Panc1 (cell line): Measurements from ENCODE around the gene EPHB1. TPM values are rescaled to one million over a fixed set of nuclear protein-coding genes. Genes with fewer than 3 reads are reported as not detected.

Experiments used
- ATAC-seq: fragments of 200-7000 bp; cut with Tn5 transposase; 2 replicates; pipeline ENCODE4 v1.9.1; 2020; ENCODE audit warnings: mild to moderate bottlenecking, moderate library complexity
- BruUV-seq: library from RNA; stranded (reverse); fragments of 400-500 nt; replicated peaks from 2 replicates; lab custom pipeline; 2021; lab: Mats Ljungman, UMichigan
- CTCF ChIA-PET: fragments of 300-600 bp; sonication (Branson Sonifier 250); formaldehyde crosslinking; loops from one replicate; lab custom pipeline; 2022; ENCODE audit warnings: antibody characterized with exemption; lab: Charles Lee
- POLR2A ChIA-PET: fragments of 300-600 bp; sonication (Branson Sonifier 250); formaldehyde crosslinking; loops from one replicate; lab custom pipeline; 2022; ENCODE audit warnings: antibody characterized with exemption; lab: Charles Lee
- DNase-seq: peaks from one replicate; pipeline ENCODE4 v3.0.0-alpha.2; 2010; ENCODE audit warnings: low read depth, low spot score
- H3K27ac ChIP-seq: 2 replicates; pipeline ENCODE4 v1.5.1; 2011; ENCODE audit warnings: mild to moderate bottlenecking, low read length, inconsistent platforms
- H3K27me3 ChIP-seq: fragments of 200-500 bp; sonication (Bioruptor generic); 2 replicates; pipeline ENCODE4 v1.6.0; 2014; ENCODE audit warnings: low read length, inconsistent platforms; ENCODE audit not compliant: control insufficient read depth, insufficient read depth
- H3K36me3 ChIP-seq: fragments of 200-500 bp; sonication (Bioruptor generic); 2 replicates; pipeline ENCODE4 v1.5.1; 2014; ENCODE audit warnings: inconsistent platforms, mild to moderate bottlenecking, low read length, moderate library complexity; ENCODE audit not compliant: control insufficient read depth, insufficient read depth
- H3K4me1 ChIP-seq: 2 replicates; pipeline ENCODE4 v1.5.1; 2011; ENCODE audit warnings: inconsistent platforms, mild to moderate bottlenecking, low read length, moderate library complexity; ENCODE audit not compliant: control insufficient read depth, insufficient read depth
- H3K4me3 ChIP-seq, 2 experiments: 2 replicates each; pipeline ENCODE4 v1.5.1; 2011 to 2012; ENCODE audit warnings: low read depth in 2 of 2, low read length in 2 of 2, mild to moderate bottlenecking in 2 of 2, inconsistent platforms in 1 of 2, moderate library complexity in 1 of 2
- H3K9me3 ChIP-seq: fragments of 200-500 bp; sonication (Bioruptor generic); 2 replicates; pipeline ENCODE4 v1.5.1; 2014; ENCODE audit warnings: low read depth, mild to moderate bottlenecking, inconsistent platforms, low read length, moderate library complexity; ENCODE audit not compliant: control insufficient read depth, insufficient read depth
- POLR2AphosphoS5 ChIP-seq: IDR thresholded peaks from 2 replicates; pipeline ENCODE4 v1.6.1; 2012; ENCODE audit warnings: mild to moderate bottlenecking, low read depth, low read length, moderate library complexity
- SIN3A ChIP-seq: IDR thresholded peaks from 2 replicates; pipeline ENCODE4 v1.6.1; 2012; ENCODE audit warnings: low read depth, mild to moderate bottlenecking, low read length, moderate library complexity, borderline replicate concordance; ENCODE audit not compliant: insufficient read depth
- TCF7L2 ChIP-seq: IDR thresholded peaks from 2 replicates; pipeline ENCODE4 v1.6.1; 2011; ENCODE audit warnings: mild to moderate bottlenecking, low read depth, low read length, inconsistent platforms
- in situ Hi-C: cut with HindIII; loops from 2 replicates; pipeline ENCODE4 v1.10.0; 2016; ENCODE audit warnings: low sequenced_read_pairs, low pct_unique_long_range_greater_than_20kb
- intact Hi-C: fragments of 100-400 bp; cut with micrococcal nuclease; formaldehyde crosslinking; loops from one replicate; pipeline ENCODE4 v1.10.0; 2022; ENCODE audit not compliant: unreplicated experiment
- total RNA-seq: library from RNA; stranded (reverse); gene quantifications from one replicate; pipeline ENCODE4 v1.2.1, GENCODE V29; 2021; ENCODE audit not compliant: unreplicated experiment
- TF ChIP-seq, protein P1 (sequence below), 2 experiments: IDR thresholded peaks; 2 replicates each; pipeline ENCODE4 v1.6.1; 2011 to 2012; ENCODE audit warnings: low read depth in 2 of 2, control low read depth in 1 of 2, low read length in 1 of 2, mild to moderate bottlenecking in 1 of 2, moderate library complexity in 1 of 2; ENCODE audit not compliant: insufficient read depth in 1 of 2
- TF ChIP-seq, protein P2 (sequence below): fragments of 450-650 bp; IDR thresholded peaks from 2 replicates; pipeline ENCODE4 v1.5.1; 2017; ENCODE audit warnings: mild to moderate bottlenecking

EPHB1 gene
- total RNA-seq, 1 experiment from 2014 or later: 0.46 TPM

DNA sequence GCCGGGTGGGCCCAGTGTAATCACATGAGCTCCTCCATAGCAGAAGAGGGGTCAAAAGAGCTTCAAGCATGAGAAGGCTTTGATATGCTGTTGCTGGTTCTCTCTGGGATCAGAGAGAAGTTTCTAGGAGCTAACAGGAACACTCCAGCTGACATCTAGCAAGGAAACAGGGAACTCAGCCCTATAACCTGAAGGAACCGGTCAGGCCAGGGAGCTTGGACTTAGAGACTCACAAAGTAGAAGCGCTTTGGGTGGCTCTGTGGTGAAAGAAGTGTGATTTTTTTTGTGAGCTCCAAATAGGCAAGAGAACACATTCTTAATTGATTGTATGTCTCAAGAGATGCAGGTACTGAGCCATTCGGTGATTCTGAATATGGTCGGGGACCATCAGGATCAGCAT is 26.2 kb upstream of the EPHB1 start:
- no peaks in the 10 kb centered on the region for H3K4me1 ChIP-seq
- intact Hi-C loops (no loop called here), in situ Hi-C loops (no loop called here)
- no peak for TF ChIP-seq TCF7L2
- H3K36me3 ChIP-seq: no peaks in the 10 kb centered on the region
- no peaks in the 10 kb centered on the region for H3K9me3 ChIP-seq
- CTCF ChIA-PET: no interaction called here
- POLR2A ChIA-PET: no interaction called here
- no peak overlapping the region for H3K4me3 ChIP-seq
- no TSS peak for BruUV-seq
- DNase-seq: no peak
- ATAC-seq: no peak
- H3K27me3 ChIP-seq: no peaks in the 10 kb centered on the region
- no peak overlapping the region for H3K27ac ChIP-seq

DNA sequence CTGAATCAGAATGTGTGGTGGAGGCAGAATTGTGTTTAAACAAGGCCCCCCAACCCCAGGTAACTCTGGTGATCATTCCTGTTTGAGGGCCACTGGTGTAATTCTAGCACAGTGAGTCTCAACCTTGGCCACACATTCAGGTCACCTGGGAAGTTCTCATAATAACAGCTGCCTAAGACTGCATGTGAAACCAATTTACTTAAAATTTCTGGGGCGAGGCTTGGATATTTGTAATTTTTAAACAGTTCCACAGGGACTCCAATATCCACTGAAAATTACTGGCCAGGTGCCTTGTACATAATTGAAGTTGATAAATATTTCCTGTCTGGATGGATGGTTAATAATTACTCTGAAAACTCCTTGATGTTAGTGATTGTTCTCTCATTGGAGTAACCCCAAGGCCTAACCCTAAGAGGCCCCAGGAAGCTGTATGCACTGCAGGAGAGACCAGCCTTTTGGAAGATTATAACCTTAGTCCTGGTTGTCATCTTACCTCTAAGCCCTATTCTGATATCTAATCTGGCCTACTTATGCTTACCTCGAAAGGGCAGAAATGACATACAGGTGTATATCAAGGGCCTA is 25.7 kb upstream of the EPHB1 start:
- TF ChIP-seq POLR2AphosphoS5 (no peak), SIN3A (no peak), TCF7L2 (no peak)
- TF ChIP-seq, protein P1, sequence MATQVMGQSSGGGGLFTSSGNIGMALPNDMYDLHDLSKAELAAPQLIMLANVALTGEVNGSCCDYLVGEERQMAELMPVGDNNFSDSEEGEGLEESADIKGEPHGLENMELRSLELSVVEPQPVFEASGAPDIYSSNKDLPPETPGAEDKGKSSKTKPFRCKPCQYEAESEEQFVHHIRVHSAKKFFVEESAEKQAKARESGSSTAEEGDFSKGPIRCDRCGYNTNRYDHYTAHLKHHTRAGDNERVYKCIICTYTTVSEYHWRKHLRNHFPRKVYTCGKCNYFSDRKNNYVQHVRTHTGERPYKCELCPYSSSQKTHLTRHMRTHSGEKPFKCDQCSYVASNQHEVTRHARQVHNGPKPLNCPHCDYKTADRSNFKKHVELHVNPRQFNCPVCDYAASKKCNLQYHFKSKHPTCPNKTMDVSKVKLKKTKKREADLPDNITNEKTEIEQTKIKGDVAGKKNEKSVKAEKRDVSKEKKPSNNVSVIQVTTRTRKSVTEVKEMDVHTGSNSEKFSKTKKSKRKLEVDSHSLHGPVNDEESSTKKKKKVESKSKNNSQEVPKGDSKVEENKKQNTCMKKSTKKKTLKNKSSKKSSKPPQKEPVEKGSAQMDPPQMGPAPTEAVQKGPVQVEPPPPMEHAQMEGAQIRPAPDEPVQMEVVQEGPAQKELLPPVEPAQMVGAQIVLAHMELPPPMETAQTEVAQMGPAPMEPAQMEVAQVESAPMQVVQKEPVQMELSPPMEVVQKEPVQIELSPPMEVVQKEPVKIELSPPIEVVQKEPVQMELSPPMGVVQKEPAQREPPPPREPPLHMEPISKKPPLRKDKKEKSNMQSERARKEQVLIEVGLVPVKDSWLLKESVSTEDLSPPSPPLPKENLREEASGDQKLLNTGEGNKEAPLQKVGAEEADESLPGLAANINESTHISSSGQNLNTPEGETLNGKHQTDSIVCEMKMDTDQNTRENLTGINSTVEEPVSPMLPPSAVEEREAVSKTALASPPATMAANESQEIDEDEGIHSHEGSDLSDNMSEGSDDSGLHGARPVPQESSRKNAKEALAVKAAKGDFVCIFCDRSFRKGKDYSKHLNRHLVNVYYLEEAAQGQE (IDR thresholded peaks at IDR 0.05; ENCODE audit: insufficient read depth in 1 of 2, low read depth in 2 of 2, low read length in 1 of 2): no peak
- TF ChIP-seq, protein P2, sequence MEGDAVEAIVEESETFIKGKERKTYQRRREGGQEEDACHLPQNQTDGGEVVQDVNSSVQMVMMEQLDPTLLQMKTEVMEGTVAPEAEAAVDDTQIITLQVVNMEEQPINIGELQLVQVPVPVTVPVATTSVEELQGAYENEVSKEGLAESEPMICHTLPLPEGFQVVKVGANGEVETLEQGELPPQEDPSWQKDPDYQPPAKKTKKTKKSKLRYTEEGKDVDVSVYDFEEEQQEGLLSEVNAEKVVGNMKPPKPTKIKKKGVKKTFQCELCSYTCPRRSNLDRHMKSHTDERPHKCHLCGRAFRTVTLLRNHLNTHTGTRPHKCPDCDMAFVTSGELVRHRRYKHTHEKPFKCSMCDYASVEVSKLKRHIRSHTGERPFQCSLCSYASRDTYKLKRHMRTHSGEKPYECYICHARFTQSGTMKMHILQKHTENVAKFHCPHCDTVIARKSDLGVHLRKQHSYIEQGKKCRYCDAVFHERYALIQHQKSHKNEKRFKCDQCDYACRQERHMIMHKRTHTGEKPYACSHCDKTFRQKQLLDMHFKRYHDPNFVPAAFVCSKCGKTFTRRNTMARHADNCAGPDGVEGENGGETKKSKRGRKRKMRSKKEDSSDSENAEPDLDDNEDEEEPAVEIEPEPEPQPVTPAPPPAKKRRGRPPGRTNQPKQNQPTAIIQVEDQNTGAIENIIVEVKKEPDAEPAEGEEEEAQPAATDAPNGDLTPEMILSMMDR: no peak
- DNase-seq (no peak), ATAC-seq (no peak)
- Histone ChIP-seq H3K9me3 (no peaks in the 10 kb centered on the region), H3K4me1 (no peaks in the 10 kb centered on the region), H3K36me3 (no peaks in the 10 kb centered on the region), H3K27me3 (no peaks in the 10 kb centered on the region), H3K27ac (no peak overlapping the region), H3K4me3 (no peak overlapping the region)
- ChIA-PET POLR2A (no interaction called here), CTCF (interaction anchor here (1.7 kb wide), 1 partner anchor 25 kb away, joined by 5 read pairs; no protein-coding TSS in a partner anchor)
- intact Hi-C loops: no loop called here
- no TSS peak for BruUV-seq
- in situ Hi-C loops: no loop called here

DNA sequence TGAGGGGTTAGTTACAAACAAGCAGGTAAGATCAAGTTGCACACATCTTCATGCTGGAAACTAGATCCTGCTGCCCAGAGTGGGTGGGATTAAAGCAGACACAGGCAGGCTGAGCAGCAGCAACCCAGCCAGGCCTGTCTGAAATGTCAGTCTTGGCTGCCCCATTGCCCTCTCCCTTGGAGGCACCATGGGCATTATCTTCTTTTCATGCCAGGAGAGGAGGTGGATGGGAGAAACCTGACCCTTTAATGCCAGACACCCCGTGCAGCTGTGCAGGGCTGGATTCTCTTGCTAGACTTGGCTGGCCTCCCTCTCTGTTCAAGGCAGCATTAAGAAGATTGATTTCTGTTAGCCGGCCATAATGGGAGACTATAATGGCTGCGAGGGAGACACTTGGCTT is 23.0 kb upstream of the EPHB1 start:
- ChIA-PET CTCF (interaction anchor here (1.0 kb wide), 1 partner anchor 17 kb away, joined by 3 read pairs; no protein-coding TSS in a partner anchor), POLR2A (no interaction called here)
- BruUV-seq: no TSS peak
- Histone ChIP-seq H3K9me3 (no peaks in the 10 kb centered on the region), H3K27ac (no peak overlapping the region), H3K27me3 (peaks cover 5% of the 10 kb centered on the region), H3K36me3 (no peaks in the 10 kb centered on the region), H3K4me1 (no peaks in the 10 kb centered on the region), H3K4me3 (no peak overlapping the region)
- no peak for ATAC-seq
- in situ Hi-C loops: no loop called here
- DNase-seq: no peak
- no peak for TF ChIP-seq TCF7L2
- TF ChIP-seq, protein P1 (IDR thresholded peaks at IDR 0.05; ENCODE audit: insufficient read depth in 1 of 2, low read depth in 2 of 2, low read length in 1 of 2): no peak
- no peak for TF ChIP-seq SIN3A
- TF ChIP-seq POLR2AphosphoS5: no peak
- TF ChIP-seq, protein P2: no peak
- intact Hi-C loops: no loop called here
